GM12878 (cell line): ENCODE results near the gene CCDC47. TPM values are rescaled to one million over a fixed set of nuclear protein-coding genes. Genes with fewer than 3 reads are reported as not detected.

Source experiments
- CEBPZ ChIP-seq: fragments of 150-350 bp; IDR thresholded peaks from 2 replicates; pipeline ENCODE4 v1.6.1; 2016; ENCODE audit warnings: low read depth, low read length
- GABPA ChIP-seq: IDR thresholded peaks from 2 replicates; pipeline ENCODE4 v1.6.1; 2014; ENCODE audit warnings: antibody characterized with exemption, low read depth, mild to moderate bottlenecking, inconsistent platforms
- PRDM15 ChIP-seq: fragments of 450-650 bp; formaldehyde crosslinking; IDR thresholded peaks from 2 replicates; pipeline ENCODE4 v1.4.0; 2020; ENCODE audit warnings: mild to moderate bottlenecking, moderate library complexity
- polyA plus RNA-seq, 11 experiments: library from polyadenylated mRNA; depleted of rRNA in 4 of 11; unstranded in 6 of 11; stranded (reverse) in 5 of 11; fragments of >200 nt; fragmentation: Nextera tagmentation in 4 of 11; fragmentation: Illumina TruSeq in 1 of 11; extraction: Ambion mirVana in 4 of 11; extraction: Trizol in 1 of 11; gene quantifications; 1 replicate in 1 of 11; 2 replicates in 10 of 11; pipeline versions ENCODE4 v1.2.1 to v1.2.3, GENCODE V29; 2011 to 2016; ENCODE audit warnings: inconsistent platforms in 2 of 11, missing spikeins in 2 of 11, low read depth in 1 of 11
- total RNA-seq, 4 experiments: library from RNA; depleted of rRNA in 3 of 4; stranded (reverse); fragments of >200 nt in 3 of 4; fragmentation: Illumina TruSeq in 1 of 4; extraction: Trizol in 1 of 4; gene quantifications; 2 replicates each; pipeline versions ENCODE4 v1.2.1 to v1.2.3, GENCODE V29; 2013 to 2021

Gene CCDC47
- total and polyA plus RNA-seq, 10 of the 15 experiments (the other 5 are each of a cell fraction or from before 2014, with no cell fraction given): 13.6 to 81.4 (median 58.9) TPM

DNA sequence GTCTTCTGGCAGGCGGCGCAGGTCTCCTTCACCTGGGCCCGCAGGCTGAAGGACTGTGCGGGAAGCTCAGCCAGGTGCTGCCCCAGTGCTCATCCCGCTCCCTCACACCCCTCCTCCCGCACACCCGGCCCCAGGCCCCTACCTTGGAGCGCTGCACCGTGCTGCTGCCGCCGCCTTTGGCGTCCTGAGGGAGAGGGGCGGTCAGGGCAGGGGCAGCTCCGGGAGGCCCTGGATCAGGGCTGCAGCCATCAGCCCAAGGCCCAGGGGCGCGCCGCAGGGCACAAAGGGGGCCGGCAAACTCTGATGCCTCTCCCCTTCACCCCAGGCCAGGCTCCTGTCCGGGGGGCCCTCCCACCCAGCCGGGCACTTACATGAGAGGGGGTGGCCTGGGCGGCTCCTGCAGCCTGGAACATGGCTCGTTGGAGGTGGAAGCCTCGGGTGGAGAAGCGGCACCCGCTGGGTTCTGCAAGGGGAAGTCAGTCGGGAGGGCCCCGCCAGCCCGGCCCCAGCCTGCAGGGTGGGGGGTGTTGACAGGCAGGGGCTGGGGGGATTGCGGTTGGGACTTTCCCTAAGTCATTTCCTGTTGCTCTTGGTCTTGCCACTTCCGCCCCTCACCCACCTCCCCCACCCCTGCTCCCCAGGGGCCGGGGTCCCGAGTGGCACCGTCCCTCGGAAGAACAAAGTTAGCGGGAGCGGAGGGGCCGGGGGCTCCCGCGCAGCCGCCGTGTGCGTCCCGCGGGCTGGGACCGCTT lies 74.3 kb downstream of the CCDC47 start (continued):
- TF ChIP-seq CEBPZ (no peak), GABPA (no peak; the same call in 1 of the 2 replicates), PRDM15 (CRISPR knock-in tag) (no peak)
